Ecto neural progenitor cell (in vitro differentiated cells): ENCODE data around the gene ACAD8.

Source experiments
- DNase-seq: peaks from one replicate; pipeline ENCODE4 v3.0.0-alpha.2; 2018; ENCODE audit warnings: low spot score

Gene ACAD8

DNA sequence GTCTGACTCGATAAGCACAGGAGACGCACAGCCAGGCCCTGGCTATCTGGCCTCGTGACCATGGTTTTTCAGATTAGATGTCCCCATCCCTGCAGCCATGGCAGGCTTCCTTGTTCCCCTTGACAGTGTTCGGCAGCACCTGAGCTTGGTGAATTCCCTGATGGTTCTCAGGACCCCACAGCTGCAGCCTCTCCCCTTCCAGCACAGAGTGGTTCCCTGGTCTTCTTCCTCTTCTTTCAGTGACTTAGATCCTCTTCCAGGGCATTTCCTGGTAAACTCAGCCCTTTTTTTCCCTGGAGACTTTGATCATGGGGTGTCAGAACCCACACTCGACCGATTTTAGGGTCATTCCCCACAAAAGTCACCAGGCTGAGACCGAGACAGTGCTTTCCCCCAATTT, 37.3 kb downstream of the ACAD8 start:
- peak; percentile 13 for DNase-seq

DNA sequence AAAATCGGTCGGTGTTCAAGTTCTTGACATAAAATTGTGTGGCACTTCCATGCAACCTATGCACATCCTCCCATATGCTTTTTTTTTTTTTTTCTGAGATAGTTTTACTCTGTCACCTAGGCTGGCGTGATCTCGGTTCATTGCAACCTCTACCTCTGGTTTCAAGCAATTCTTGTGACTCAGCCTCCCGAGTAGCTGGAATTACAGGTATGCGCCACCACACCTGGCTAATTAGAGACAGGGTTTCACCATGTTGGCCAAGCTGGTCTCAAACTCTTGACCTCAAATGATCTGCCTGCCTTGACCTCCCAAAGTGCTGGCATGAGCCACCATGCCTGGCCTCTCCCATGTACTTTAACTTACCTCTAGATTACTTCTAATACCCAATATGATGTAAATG, 37.8 kb downstream of the ACAD8 start:
- DNase-seq, result peak; percentile 6

DNA sequence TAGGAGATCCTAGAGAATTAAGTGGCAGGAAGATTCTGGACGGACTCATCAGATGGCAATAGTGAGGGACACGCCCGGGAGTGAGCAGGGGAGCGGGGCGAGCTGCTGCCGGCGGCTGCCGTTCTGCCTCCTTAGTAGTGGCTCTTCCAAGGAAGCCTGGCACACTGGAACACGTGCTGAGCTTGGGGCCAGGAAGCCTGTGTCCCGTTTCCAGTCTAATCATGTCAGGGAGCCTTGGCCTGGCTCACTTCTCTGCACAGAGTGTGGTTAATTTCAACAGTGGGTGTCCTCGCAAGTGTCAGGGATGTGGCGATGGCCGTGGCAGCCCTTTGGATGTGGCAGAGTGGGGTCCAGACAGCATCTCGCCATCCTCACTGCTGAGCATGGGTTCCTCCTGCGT, 39.3 kb downstream of the ACAD8 start:
- no peak for DNase-seq

DNA sequence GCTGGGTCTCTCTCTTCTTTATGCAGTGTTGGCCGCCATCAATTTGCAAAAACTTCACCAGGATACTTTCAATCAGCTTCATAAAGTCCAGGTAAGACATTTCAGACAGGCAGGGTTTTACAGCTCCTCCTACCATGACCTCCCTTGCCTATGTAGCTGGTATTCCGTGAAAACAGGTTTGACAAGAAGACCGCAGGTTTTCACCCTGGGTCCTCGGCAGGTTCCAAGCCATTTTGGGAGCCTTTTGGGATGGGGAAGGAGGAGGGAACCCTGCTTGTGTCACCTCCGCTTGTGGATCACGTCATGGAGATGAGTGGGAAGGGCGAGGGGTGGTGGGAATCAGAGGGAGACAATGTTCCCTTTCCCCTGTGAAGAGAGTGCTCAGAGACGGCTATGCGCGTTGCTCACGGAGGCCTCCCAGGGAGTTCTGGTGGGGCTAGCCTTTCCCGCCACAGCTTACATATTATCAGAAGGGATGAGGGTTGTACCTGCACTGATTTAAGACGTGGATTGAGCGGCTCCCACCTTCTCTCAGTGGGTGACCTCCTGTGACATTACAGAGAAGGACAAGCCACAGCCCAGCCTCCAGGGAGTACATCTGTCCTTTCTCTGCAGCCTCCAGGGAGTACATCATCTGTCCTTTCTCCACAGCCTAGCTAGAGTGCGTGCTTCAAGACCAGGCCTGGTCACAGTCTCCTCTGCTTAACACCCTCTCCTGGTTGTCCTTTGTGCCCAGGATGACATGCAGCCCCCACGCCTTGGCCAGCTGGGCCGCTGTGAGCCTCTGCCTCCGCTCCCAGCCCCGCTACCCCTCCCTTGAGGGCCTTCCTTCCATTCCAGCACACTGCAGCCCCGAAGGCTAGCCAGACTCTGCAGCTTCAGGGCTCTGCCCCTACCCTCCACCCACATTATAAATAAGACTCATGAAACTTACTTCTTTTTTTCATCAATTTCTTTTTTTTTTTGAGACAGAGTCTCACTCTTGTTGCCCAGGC, 40.0 kb downstream of the ACAD8 start:
- DNase-seq, result no peak

DNA sequence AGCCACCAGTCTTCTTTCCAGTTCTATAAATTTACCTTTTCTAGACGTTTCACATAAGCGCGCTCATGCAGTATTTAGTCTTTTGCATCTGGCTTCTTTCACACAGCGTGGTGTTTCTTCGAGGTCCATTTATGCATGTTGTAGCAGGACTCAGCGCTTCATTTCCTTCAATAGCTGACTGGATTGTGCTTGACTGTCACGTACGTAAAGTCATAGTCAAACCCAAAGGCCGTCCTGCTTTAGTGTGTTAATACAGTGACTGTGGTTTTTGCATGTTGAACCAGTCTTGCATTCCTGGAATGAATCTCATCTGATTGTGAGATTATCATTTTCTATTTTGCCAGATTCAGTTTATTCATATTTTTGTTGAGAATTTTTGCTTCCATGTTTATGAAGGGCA, 41.3 kb downstream of the ACAD8 start:
- no peak for DNase-seq

DNA sequence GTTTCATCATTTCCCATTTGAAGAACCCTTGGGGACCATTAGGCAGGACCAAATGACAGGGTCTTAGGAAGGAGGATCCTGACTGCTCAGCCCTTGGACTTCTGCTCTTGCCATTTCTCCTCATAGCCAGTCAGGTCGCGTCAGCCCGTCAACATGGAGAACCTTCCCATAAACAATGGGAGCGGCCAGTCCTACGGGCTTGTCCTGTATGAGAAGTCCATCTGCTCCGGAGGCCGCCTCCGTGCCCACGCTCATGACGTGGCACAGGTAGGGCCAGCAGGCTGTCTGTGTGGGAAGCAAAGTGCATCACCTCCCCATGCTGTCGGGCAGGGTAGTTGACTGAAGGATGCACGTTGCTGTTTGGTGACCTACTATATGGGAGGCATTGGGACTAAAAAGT, 58.9 kb downstream of the ACAD8 start:
- no peak for DNase-seq

DNA sequence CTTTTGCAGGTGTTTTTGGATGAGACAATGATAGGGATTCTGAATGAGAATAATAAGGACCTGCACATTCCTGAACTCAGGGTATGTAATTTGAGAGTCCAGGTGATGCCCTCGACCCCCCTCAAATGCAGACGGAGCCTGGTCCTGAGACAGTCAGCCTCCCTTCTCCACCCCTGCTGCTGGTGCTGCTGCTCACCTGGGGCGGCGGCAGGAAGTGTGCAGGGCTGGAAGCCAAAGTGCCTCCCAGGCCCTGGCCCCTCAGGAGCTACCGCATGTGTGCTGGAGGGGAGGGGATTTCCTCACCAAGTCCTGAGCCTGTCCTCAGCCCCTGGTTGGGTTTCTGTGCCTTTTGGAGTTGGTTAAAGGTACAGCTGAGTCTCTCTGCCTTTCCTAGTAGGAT, 59.4 kb downstream of the ACAD8 start:
- no peak for DNase-seq

DNA sequence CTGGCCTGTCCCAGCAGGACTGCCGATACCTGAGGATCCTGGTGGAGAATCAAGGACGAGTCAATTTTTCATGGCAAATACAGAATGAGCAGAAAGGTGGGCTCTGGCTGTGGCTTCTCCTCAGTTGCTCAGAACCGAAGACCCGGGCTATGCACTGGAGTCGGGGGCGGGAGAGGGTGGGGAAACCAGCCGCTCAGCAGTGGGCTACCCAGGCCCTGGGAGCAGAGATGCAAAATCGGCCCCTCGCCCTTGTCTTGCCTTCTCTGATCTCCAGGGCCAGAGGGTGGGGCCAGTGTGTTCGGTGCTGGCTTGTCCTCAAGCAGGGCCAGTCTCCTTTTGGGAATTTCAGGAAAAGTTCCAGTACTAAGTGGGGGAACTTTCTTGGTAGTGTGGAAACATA, 60.0 kb downstream of the ACAD8 start:
- no peak for DNase-seq

DNA sequence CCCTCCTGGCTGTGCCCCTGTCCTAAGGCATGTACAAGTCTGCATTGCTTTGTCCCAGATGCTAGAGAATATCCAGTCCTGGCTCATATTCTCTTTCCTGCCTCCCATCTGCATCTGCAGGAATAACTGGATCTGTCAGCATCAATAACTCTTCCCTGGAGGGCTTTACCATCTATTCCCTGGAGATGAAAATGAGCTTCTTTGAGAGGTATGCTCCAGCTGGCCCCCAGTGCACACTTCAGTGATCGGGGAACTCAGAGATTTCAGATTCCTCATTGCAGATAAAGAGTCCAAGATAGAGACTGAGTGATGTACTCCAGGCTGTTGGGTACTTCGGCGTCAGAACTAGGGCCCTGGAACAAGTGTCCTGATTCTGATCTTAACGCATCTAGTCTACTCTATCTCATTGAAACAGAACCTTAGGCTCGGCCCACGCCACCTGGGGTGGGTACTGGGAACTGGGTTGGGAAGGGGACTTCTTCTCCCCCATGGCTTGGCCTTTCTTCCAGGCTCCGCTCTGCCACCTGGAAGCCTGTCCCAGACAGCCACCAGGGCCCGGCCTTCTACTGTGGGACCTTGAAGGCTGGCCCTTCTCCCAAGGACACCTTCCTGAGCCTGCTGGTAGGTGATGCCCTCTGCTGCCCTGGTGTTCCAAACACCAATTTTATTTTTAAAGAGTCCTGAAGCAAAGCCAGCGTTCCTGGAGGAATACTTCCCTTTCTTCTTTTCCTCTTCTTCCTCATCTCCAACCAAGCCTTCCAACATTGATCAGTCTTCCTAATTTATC, 60.6 kb downstream of the ACAD8 start:
- no peak for DNase-seq
